Astrocyte (in vitro differentiated cells and primary cell): ENCODE data around the gene INPP5A. TPM values are rescaled to one million over a fixed set of nuclear protein-coding genes. Genes with fewer than 3 reads are reported as not detected.

ENCODE experiments used
- DNase-seq: peaks from one replicate; pipeline ENCODE4 v3.0.0-alpha.2; 2010; ENCODE audit warnings: low read depth
- FAIRE-seq: peaks from 2 replicates; lab custom pipeline; 2011; peaks lifted over from hg19 to GRCh38; lab: Jason Lieb, UNC
- H2AFZ ChIP-seq: 2 replicates; pipeline ENCODE4 v1.6.0; 2012; ENCODE audit warnings: low read depth, low read length, inconsistent platforms
- H3K27ac ChIP-seq: 2 replicates; pipeline ENCODE4 v1.5.1; 2011; ENCODE audit warnings: low read depth, low read length, inconsistent platforms
- H3K27me3 ChIP-seq: 2 replicates; pipeline ENCODE4 v1.6.0; 2011; ENCODE audit warnings: low read length, inconsistent platforms; ENCODE audit not compliant: insufficient read depth
- H3K36me3 ChIP-seq: 2 replicates; pipeline ENCODE4 v1.5.1; 2011; ENCODE audit warnings: low read length, inconsistent platforms; ENCODE audit not compliant: insufficient read depth
- H3K4me1 ChIP-seq: 2 replicates; pipeline ENCODE4 v1.5.1; 2011; ENCODE audit warnings: low read length, inconsistent platforms; ENCODE audit not compliant: insufficient read depth
- H3K4me2 ChIP-seq: 2 replicates; pipeline ENCODE4 v1.6.0; 2012; ENCODE audit warnings: low read length, inconsistent platforms
- H3K4me3 ChIP-seq: 2 replicates; pipeline ENCODE4 v1.5.1; 2011; ENCODE audit warnings: low read depth, mild to moderate bottlenecking, low read length, inconsistent platforms; ENCODE audit not compliant: insufficient read depth
- H3K79me2 ChIP-seq: 2 replicates; pipeline ENCODE4 v1.6.0; 2012; ENCODE audit warnings: mild to moderate bottlenecking, low read length, inconsistent platforms; ENCODE audit not compliant: insufficient read depth
- H3K9ac ChIP-seq: 2 replicates; pipeline ENCODE4 v1.6.0; 2012; ENCODE audit warnings: mild to moderate bottlenecking, low read length, inconsistent platforms
- H3K9me3 ChIP-seq: 2 replicates; pipeline ENCODE4 v1.5.1; 2012; ENCODE audit warnings: low read depth, mild to moderate bottlenecking, low read length, inconsistent platforms; ENCODE audit not compliant: insufficient read depth
- H4K20me1 ChIP-seq: 2 replicates; pipeline ENCODE4 v1.6.0; 2012; ENCODE audit warnings: low read length, inconsistent platforms; ENCODE audit not compliant: insufficient read depth
- H3K27ac Mint-ChIP-seq: one replicate; pipeline ENCODE4 v1.8.0; 2021; ENCODE audit warnings: mild to moderate bottlenecking, mixed read lengths; ENCODE audit not compliant: unreplicated experiment
- H3K27me3 Mint-ChIP-seq: one replicate; pipeline ENCODE4 v1.8.0; 2021; ENCODE audit warnings: low read depth, mixed read lengths; ENCODE audit not compliant: unreplicated experiment
- H3K36me3 Mint-ChIP-seq: one replicate; pipeline ENCODE4 v1.8.0; 2021; ENCODE audit warnings: low read depth, mixed read lengths; ENCODE audit not compliant: unreplicated experiment
- H3K4me1 Mint-ChIP-seq: one replicate; pipeline ENCODE4 v1.8.0; 2021; ENCODE audit warnings: low read depth, mixed read lengths; ENCODE audit not compliant: unreplicated experiment
- H3K4me3 Mint-ChIP-seq: one replicate; pipeline ENCODE4 v1.8.0; 2021; ENCODE audit warnings: mild to moderate bottlenecking, moderate library complexity, mixed read lengths; ENCODE audit not compliant: unreplicated experiment
- H3K9me3 Mint-ChIP-seq: one replicate; pipeline ENCODE4 v1.8.0; 2021; ENCODE audit warnings: mild to moderate bottlenecking, mixed read lengths; ENCODE audit not compliant: unreplicated experiment
- EZH2 ChIP-seq: IDR thresholded peaks from 2 replicates; pipeline ENCODE4 v1.6.1; 2012; ENCODE audit warnings: mild to moderate bottlenecking, low read length, inconsistent platforms; ENCODE audit not compliant: insufficient read depth
- total RNA-seq: library from RNA; stranded (reverse); gene quantifications from 2 replicates; pipeline ENCODE4 v1.2.1, GENCODE V29; 2021
- TF ChIP-seq, protein P1 (sequence below): IDR thresholded peaks from 2 replicates; pipeline ENCODE4 v1.5.1; 2011; ENCODE audit warnings: low read depth, mild to moderate bottlenecking, inconsistent platforms, low read length, moderate library complexity; ENCODE audit not compliant: insufficient read depth

INPP5A gene
- total RNA-seq, 1 donor from 2014 or later: 39.1 TPM

DNA sequence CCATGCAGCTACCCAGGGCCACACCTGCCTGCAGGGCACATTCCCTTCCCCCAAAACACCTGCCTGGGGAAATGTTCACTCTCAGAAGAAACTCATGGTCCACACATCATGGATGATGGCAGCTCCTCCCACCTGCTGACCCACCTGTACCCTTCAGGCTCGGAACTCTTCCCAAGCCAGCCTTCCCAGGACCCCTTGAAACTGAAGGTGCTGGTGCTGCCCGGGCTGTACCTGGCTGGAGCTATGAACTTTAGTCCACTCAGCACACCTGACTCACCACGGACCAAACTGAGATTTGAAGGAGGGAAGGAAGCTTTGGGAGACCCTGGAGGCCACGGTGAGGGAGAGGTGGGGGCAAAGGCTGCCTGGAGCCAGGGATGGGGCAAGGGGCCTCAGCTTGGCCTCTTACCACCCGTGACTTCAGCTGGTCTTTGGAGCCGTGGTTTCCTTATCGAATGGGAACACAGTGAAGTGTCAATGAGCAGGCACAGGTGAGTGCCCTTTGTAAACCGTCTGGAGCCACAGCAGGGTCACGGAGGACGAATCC lies 30.1 kb upstream of the INPP5A start:
- peaks cover 60% of the 10 kb centered on the region for H3K27me3 Mint-ChIP-seq
- no peaks in the 10 kb centered on the region for H4K20me1 ChIP-seq
- no peaks in the 10 kb centered on the region for H3K4me1 Mint-ChIP-seq
- H3K27ac ChIP-seq: no peak overlapping the region
- no peak overlapping the region for H3K27ac Mint-ChIP-seq
- H3K9ac ChIP-seq: no peak overlapping the region
- H2AFZ ChIP-seq: no peak overlapping the region
- TF ChIP-seq EZH2: no peak
- TF ChIP-seq, protein P1, sequence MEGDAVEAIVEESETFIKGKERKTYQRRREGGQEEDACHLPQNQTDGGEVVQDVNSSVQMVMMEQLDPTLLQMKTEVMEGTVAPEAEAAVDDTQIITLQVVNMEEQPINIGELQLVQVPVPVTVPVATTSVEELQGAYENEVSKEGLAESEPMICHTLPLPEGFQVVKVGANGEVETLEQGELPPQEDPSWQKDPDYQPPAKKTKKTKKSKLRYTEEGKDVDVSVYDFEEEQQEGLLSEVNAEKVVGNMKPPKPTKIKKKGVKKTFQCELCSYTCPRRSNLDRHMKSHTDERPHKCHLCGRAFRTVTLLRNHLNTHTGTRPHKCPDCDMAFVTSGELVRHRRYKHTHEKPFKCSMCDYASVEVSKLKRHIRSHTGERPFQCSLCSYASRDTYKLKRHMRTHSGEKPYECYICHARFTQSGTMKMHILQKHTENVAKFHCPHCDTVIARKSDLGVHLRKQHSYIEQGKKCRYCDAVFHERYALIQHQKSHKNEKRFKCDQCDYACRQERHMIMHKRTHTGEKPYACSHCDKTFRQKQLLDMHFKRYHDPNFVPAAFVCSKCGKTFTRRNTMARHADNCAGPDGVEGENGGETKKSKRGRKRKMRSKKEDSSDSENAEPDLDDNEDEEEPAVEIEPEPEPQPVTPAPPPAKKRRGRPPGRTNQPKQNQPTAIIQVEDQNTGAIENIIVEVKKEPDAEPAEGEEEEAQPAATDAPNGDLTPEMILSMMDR: no peak
- H3K4me3 ChIP-seq: no peak overlapping the region
- DNase-seq (no peak), FAIRE-seq (no peak)
- H3K27me3 ChIP-seq: no peaks in the 10 kb centered on the region
- no peaks in the 10 kb centered on the region for H3K9me3 ChIP-seq
- no peak overlapping the region for H3K4me3 Mint-ChIP-seq
- no peaks in the 10 kb centered on the region for H3K9me3 Mint-ChIP-seq
- no peaks in the 10 kb centered on the region for H3K4me1 ChIP-seq
- no peaks in the 10 kb centered on the region for H3K36me3 ChIP-seq
- H3K4me2 ChIP-seq: no peak overlapping the region
- no peaks in the 10 kb centered on the region for H3K36me3 Mint-ChIP-seq
- H3K79me2 ChIP-seq: no peaks in the 10 kb centered on the region

DNA sequence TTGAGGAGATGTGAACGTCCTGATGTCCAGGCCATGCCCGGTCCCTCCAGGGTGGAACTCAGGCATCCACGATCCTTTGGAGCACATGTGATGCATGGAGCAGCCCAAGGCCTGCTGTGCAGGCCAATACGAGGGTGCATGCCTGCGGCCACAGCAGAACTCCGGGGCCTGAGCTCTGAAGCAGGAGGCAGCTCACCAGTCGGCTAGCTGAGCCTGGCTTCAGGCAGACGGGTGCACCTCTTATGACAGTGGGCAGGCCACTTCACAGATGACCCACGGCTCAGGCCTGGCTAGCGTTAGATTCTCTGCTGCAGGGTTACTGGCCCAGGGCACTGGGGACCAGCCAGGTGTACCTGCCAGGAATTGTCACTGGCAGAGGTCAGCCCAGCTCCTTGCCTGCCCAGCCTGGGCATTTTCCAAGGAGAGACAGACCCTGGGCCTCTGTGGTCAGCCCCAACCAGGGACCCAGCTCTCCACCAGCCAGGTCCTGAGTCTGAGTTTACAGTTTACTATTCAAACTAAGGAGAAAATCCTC lies 29.6 kb upstream of the INPP5A start:
- DNase-seq: no peak
- Mint-ChIP-seq H3K4me1 (no peaks in the 10 kb centered on the region), H3K9me3 (no peaks in the 10 kb centered on the region), H3K27ac (no peak overlapping the region), H3K27me3 (peaks cover 59% of the 10 kb centered on the region), H3K4me3 (no peak overlapping the region), H3K36me3 (no peaks in the 10 kb centered on the region)
- no peaks in the 10 kb centered on the region for H3K36me3 ChIP-seq
- H3K4me1 ChIP-seq: no peaks in the 10 kb centered on the region
- H3K79me2 ChIP-seq: no peaks in the 10 kb centered on the region
- H4K20me1 ChIP-seq: no peaks in the 10 kb centered on the region
- no peaks in the 10 kb centered on the region for H3K27me3 ChIP-seq
- no peak overlapping the region for H3K9ac ChIP-seq
- H3K27ac ChIP-seq: no peak overlapping the region
- H2AFZ ChIP-seq: no peak overlapping the region
- TF ChIP-seq, protein P1: no peak
- TF ChIP-seq EZH2: no peak
- H3K4me2 ChIP-seq: no peak overlapping the region
- no peak for FAIRE-seq
- no peaks in the 10 kb centered on the region for H3K9me3 ChIP-seq
- H3K4me3 ChIP-seq: no peak overlapping the region
